ENCODE results near the gene FRMD1.

DNA sequence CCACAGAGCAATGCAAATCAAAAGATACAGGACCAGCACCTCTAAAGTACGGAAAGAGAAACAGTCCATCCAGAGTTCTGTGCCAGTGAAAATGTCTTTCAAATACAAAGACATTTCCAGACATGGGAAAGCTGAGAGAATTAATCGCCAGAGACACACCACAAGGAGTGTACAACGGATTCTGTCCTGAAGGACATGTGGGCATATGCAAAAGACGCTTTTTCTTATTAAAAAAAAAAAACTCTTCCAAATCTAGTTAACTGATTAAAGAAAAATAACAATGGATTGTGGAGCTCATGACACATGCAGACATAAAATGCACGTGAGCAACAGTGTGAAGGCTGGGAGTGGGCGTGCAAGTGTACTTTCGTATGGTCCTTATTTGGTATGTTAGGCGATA lies 58.8 kb downstream of the FRMD1 start:
- TF ChIP-seq POLR2AphosphoS5 (IDR thresholded peaks at IDR 0.05; ENCODE audit: low read depth, low read length) (no peak), POLR2A (IDR thresholded peaks at IDR 0.05; ENCODE audit: low read depth, low read length) (no peak)
